IMR-90 (cell line): Measurements from ENCODE around the gene ANKDD1A.

Experiments used
- CTCF ChIP-seq: conservative IDR thresholded peaks from 2 replicates; pipeline ENCODE4 v1.5.1; 2012; ENCODE audit warnings: mild to moderate bottlenecking, low read depth, low read length, improper control_type of control experiment
- ELK1 ChIP-seq: fragments of 150-350 bp; IDR thresholded peaks from 2 replicates; pipeline ENCODE4 v1.6.1; 2016; ENCODE audit warnings: low read depth, mild to moderate bottlenecking, low read length, moderate library complexity, borderline replicate concordance
- MAZ ChIP-seq: IDR thresholded peaks from 2 replicates; pipeline ENCODE4 v1.6.1; 2012; ENCODE audit warnings: low read depth, mild to moderate bottlenecking, low read length, improper control_type of control experiment, moderate library complexity, borderline replicate concordance
- POLR2A ChIP-seq: IDR thresholded peaks from 2 replicates; pipeline ENCODE4 v1.6.1; 2012; ENCODE audit warnings: mild to moderate bottlenecking, low read depth, low read length
- RFX5 ChIP-seq: IDR thresholded peaks from 2 replicates; pipeline ENCODE4 v1.8.0; 2012; ENCODE audit warnings: low read depth, mild to moderate bottlenecking, low read length, moderate library complexity
- SMC3 ChIP-seq: fragments of 150-350 bp; IDR thresholded peaks from 2 replicates; pipeline ENCODE4 v1.6.1; 2016; ENCODE audit warnings: low read depth, mild to moderate bottlenecking, antibody characterized with exemption, low read length, moderate library complexity

GRCh38 chr15:64883100-64883581 lies 28.6 kb upstream of the ANKDD1A start:
- TF ChIP-seq CTCF: no peak
- no peak for TF ChIP-seq MAZ
- no peak for TF ChIP-seq ELK1
- no peak for TF ChIP-seq SMC3
- TF ChIP-seq RFX5: no peak
- no peak for TF ChIP-seq POLR2A
